ENCODE data around the gene KLHL29.

- no peak for TF ChIP-seq CTCF (CRISPR knock-in tag; IDR thresholded peaks at IDR 0.05)
- no peak for TF ChIP-seq ZNF776 (CRISPR knock-in tag; IDR thresholded peaks at IDR 0.05)
- no peak for TF ChIP-seq NFE2L2 (IDR thresholded peaks at IDR 0.05; ENCODE audit: low read length)
These were observed 214.7 kb downstream of the KLHL29 start for GRCh38 chr2:23599667-23600066.

Measured in HepG2 (cell line).